SKM-1 treated with dmso at 0.1 percent for 144 hours (cell line): Measurements from ENCODE around the gene MRPS23.
A peak's percentile ranks its signal among the peaks of the same experiment; 100 is the strongest.
"Not testable (repeated sequence)": the region's sequence is repeated elsewhere in the genome, so short reads cannot be mapped to it uniquely, and the experiment has no call there.

Experiments
- DNase-seq: peaks from one replicate; lab custom pipeline; 2025; ENCODE audit not compliant: unreplicated experiment; lab: John Stamatoyannopoulos, UW

The MRPS23 gene

DNA sequence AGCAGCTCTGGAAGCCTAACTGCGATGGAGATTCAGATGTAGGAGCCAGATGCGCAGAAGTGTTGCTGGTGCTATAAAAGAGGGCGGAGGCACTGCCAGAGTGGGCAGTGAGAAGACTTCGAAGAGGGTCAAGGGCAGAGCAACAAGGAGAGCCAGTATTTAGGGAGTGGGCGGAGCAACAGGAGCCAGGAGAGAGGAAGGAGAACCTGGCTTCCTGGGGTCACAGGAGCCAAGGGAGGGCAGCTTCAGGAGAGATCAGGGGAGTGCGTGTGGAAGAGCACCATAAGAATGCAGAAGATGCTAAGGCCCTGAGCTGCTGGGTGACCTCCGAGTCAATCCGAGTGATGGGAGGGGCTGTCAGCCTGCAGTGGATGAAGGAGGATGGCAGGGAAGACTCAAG, 14.4 kb upstream of the MRPS23 start:
- no peak for DNase-seq

DNA sequence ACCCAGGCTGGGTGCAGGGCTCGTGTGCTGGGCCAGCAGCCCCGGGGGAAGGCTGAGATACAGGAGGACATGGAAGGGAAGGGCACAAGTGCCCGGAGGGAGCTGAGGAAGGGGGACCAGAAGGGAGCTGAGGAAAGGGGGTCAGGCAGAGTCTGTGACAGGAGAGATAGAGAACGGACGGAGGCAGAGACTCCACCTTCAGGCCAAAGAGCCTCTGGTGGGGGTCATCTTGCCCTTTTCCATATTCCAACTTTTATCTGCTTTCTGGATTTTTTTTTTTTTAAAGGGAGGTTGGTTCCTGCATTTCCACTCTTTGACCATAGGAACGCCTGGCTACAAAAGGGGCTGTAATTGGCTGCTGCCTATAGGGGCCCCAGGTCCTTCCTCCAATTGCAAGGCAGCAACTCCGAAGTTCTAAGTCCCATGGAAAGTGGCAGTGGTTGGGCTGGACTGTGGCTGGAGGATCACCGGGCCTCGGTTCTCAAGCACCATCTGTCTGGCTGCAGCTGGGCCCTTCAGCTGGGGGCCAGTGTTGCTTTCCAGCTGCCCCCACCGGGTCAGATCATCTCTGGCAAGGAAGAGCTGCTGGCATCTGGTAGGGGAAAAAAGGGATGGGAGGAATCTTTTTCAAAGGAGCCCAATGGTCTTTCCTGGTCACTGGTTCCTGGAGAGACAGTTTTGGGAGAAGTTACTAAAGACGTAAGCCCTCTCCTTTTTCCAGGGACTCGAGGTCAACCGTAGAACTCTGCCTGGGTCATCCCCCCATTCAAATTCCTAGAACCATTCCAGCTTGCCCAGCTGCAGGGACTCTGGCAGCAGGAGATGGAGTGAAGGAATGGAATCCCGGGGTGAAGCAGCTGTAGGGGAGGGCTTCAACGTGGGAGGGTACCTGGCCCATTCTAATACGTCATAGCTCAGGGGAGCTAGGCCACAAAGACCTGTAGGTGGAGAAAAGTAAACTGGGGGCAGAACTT, 13.1 kb upstream of the MRPS23 start:
- no peak for DNase-seq

DNA sequence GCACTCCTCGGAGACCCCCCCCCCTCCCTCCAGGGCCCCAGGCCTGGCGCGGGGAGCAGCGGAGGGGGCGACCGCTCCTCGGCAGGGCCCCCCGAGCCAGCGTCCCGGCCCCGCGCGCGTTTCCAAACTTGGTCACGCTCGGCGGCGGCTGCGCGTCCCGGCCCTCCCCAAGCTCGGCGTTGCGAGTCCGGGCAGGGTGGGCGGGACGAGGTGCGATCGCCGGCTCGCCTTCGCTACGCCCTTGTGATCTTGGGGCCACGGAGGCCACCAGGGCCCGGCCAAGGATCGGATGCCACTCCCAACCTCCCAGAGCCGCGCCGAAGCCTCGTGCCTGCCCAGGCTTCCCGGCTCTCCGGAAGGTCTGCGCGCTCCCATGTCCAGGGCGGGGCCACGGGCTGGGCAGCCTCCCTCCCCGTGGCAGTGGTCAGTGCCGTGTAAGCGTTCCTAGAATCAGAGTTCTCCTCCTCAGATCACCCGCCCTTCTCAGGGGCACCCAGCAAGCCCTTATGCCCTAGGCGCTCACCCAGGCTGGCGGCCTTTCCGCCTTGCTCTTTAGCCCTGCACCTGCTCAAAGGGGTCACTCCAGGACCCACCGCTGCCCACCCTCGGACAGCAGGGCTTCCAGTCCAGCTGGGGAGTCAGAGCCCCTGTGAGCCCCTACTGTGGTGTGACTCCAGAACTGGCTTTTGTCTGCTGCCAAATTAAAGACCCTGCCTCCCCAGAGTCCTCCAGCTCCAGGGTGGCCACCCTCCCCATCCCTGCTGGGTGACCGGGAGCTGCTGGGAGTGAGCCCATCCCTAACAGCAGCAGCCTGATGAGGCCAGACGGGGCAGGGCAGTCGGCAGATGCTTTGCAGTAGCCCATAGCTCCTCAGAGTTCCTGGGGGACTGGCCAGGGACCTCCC, 12.2 kb upstream of the MRPS23 start:
- no peak for DNase-seq

DNA sequence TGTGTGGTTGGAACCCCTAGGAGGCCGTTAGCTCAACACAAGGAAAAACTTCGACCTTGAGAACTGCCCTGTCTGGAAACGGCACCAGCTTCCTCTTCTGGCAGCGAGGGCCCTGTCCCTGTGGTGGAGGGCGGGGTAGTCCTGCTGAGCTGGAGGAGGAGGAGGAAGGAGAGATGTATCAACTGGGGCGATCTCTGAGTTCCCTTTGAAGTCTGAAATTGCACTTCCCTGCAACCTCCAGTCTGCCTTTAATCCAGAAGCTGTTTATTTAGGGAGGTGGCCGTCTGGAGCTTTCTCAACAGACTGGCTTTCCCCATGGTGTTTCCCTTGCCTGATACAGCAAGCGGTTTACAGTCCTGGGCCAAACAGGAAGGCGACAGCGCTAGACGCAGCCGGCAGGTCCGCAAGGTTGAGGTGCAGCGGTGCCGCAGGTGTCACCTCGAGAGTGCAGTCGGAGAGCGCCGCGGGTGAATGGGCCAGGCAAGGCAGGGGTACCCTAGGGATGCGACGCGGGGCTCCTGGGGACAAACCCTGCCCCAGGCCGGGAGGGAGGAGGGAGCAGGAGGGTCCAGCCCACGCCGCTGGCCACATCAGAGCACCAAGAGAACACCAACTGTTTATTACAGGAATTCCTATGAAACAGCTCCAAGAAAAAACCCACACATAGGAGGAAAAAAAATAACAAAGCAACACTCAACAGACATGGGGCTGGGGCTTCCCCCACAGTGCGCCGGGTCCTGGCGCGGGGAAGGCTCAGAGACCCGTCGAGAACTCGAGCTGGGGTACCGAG, 11.4 kb upstream of the MRPS23 start:
- peak; percentile 98 for DNase-seq

DNA sequence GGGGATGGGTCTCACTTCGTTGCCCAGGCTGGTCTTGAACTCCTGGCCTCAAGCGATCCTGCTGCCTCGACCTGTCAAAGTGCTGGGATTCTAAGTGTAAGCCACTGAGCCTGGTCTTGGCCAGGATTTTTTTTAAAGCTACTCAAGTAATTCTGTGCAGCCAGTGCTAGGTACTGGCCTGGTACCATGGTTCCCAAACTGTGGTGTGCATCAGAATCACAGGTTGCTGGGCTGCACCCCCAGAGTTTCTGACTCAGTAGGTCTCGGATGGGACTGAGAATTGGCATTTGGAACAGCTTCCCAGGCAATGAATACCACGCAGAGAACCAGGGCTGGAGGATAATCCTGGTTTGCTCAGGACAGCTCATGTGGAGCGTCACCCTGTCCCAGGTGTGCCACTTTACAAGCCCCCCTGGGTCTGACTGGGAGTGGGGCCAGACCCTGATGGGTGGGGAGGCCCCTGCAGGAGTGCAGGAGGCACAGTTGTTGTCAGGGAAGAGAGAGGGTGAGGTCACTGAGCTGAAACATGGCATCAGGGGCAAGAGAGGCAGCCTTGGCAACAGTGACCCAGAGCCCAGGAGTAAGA, 10.7 kb upstream of the MRPS23 start:
- no peak for DNase-seq

DNA sequence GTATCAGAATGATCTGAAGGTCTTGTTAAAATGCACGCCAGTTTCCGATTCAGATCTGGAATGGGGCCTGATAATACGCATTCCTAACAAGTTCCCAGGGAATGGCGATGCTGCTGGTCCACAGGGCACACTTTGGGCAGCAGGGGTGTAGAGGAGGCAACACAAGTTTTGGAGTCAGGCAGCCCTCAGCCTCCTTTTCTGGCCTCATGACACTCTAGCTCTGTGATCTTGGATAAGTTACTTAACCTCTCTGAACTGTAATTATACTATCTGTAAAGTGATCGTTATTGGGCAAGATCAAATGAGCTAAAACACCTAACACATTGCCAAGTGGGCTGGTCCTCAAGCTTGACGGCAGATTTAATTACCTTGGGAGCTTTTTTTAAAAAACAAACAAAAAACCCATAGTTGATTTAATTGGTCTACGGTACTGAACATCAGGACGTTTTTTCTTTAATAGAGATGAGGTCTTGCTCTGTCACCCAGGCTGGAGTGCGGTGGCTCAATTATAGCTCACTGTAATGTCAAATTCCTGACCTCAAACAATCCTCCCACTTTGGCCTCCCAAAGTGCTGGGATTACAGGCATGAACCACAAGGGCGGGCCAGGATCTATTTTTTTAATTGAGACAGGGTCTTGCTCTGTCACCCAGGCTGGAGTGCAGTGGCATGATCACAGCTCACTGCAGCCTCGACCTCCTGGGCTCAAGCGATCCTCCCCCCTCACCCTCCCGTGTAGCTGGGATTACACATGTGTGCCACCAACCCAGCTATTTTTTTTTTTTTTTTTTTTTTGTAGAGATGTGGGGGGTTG, 10.0 kb upstream of the MRPS23 start:
- no peak for DNase-seq

DNA sequence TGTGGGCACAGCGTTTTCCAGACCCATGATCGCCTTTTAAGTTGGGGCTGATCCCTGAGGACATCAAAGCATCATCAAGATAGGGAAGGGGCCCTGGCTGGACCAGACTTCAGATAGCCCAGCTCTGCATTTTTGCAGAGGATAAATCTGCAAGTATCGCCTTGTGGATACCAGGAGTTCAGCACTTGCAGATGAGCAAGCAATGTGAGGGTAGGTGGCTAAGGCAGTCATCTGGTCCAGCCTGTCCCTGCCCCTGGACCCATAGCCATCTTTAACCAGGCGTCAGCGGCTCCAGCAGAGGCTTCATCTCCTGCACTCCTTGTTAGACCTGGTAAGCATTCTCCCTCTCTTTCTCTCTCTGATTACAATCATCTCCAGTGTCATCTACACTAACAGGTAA, 9.0 kb upstream of the MRPS23 start:
- no peak for DNase-seq

DNA sequence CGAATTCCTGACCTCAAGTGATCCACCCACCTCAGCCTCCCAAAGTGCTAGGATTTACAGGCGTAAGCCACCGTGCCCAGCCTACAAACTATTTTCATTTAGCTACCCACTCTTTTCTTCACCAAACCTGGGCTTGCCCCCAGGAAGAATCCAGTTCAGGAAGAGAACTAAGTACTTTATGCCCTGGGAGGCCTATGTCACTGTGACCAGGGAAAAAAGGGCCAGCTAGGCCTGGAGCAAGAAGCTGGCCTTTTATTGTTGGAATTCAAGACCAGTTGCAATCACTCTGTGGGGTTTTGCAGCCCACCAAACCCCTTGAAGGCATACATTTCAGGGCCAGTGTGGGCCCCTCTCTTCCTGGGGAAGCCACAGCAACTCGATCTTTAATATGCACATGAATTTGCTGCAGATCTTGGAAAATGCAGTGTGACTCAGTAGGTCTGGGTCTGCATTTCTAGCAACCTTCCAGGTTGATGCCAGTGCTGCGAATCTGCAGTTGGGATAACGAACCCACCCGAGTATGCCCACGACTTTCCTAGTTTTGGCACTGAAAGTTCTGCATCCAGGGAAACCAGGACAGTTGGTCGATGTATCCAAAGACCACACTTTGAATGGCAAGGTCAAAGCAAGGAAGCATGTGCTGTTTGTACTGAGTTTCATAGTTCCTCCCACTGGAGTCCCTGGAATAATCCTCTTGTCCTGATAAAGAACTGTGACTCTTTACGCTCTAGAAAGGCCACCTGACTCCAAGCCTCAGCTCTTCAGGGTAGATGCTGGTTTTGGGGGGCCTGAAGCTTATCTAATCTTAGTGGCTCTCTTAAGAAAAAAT, 7.2 kb upstream of the MRPS23 start:
- DNase-seq, result no peak

DNA sequence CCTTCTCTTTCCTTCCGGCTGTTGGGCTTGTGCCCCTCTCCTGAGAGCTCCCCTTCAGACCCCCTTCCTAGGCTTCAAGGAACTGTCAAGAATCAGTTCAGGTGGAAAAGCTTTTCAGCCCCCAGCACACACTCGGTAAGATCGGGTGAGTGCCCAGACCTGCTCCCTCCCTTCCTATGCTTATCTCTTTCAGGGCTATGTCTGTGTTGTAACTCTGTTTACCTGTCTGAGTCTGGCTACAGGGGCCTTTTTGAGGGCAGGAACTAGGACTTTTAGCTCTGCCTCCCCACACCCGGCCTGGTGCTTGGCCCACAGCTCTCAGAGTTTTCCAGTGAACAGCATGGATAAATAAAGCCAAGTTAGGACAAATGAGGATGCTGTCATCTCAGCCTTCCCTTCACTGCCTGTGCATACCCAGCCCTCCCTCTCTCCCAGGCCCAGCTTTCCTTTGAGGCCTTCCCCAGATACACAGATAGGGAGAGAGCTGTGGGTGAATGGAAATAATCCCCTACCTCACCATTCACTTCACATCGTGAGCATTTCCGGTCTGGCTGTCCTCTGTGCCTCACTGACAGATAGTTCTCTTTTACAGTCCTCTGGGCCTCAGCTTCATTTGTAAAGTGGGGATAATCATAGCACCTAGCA, 5.7 kb upstream of the MRPS23 start:
- DNase-seq, result no peak

DNA sequence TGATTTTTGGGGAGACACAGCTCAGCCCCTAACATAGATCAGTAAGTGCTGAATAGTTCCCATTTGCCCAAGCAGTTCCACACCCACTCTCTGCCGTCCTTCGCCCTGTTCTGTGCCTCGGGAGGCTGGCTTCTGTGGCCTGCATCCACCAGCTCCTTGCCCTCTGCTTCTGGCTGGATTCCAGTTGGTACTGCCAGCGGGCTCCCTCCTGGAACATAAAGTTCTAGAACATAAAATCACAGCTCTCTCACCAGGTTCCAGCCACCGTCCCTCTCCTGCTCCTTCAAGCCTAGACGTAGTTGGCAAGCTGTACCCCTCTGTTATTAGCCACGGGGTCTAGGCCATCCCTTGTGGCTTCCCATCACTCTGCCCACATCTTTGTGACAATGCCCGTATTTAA, 3.9 kb upstream of the MRPS23 start:
- no peak for DNase-seq

DNA sequence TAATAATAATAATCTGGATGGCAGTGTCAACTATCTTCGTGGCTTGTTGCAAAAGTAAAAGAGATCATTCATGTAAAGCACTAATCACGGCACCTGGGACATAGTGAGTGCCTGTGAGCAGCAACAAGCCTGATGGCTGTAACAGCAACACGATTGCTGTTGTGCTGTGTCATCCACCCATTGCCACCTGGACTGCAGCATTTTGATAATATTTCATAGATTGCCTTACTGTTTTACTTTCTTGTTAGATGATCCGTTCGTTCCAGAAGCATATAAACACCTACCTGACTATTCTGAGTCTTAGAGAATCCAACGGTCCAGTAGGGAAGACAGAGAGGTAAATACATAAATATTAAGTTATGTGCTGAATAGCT, 3.1 kb upstream of the MRPS23 start:
- DNase-seq, result no peak

DNA sequence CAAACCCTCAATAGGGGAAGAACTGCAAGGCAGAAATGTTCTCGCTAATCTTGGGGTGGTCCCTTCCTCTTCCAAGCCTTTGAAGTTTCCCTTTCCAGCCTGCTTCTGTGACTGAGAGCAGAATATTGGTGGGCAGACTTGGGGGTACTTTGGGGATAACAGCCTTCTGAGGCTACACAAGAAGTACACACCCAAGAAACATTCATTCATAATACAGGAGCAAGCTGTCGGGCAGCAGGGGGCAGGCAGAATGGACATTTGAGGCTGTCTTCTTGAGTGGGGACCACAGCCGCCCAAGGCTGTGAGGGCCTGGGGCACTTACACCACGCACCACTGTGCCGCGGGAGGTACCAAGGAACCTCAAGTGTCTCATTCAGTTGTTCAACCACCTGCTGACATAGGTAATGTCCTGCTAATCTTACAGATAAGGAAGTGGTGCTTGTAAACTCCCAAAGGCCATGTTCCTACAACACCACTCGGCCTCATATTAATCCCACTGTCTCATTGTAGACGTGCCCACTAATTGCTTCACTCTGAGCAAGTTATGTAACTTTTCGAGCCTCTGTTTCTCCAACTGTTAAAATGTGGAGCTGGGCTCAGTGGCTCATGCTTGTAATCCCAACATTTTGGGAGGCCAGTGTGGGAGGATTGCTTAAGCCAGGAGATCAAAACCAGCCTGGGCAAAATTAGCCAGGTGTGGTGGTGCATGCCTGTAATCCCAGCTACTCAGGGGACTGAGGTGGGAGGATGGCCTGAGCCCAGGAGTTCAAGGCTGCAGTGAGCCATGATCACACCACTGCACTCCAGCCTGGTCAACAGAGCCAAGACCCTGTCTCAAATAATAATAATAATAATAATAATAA, 2.5 kb upstream of the MRPS23 start:
- DNase-seq, result no peak

DNA sequence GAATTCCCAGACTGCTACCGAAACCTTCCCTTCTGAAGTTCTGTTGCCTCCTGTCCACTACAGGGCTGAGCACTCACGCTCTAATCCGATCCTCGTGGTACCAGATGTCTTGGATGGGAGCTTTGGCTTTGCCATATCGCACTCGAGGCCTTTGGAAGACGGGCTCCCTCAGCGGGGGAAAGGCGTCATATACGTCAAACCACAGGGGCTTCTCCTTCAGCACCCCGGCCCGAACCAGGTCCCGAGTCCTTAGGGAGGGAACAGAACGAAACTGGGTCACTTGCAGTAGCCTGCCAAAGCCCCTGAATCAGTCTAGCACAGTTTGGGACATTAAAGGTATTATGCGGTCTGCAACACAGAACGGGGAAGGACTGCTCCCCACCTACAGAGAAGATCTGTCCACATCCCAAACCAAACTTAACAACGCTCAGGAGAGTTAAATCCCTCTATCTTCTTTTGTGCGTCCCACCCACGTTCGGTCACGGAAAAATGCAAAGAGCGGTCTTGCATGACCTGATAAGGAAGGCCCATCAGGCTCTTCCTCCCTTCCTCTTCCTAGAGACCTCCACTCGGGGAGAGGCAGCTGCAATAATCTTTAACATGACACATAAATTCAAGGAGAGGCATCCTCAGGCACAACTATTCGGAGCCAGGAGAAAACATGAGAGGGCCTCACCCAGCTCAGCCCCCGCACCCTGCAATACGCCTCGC, 526 bp downstream of the MRPS23 start:
- DNase-seq, result no peak

DNA sequence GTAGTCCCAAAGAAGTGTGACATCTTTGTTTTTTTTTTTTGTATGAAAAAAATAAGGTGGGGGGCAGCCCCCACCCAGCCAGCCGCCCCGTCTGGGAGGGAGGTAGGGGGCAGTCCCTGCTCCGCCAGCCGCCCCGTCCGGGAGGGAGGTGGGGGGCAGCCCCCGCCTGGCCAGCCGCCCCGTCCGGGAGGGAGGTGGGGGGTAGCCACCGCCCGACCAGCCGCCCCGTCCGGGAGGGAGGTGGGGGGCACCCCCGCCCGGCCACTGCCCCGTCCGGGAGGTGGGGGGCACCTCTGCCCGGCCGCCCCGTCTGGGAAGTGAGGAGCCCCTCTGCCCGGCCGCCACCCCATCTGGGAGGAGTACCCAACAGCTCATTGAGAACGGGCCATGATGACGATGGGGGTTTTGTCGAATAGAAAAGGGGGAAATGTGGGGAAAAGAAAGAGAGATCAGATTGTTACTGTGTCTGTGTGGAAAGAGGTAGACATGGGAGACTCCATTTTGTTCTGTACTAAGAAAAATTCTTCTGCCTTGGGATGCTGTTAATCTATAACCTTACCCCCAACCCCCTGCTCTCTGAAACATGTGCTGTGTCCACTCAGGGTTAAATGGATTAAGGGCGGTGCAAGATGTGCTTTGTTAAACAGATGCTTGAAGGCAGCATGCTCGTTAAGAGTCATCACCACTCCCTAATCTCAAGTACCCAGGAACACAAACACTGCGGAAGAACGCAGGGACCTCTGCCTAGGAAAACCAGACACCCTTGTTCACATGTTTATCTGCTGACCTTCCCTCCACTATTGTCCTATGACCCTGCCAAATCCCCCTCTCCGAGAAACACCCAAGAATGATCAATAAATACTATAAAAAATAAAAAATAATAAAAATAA, 3.5 kb downstream of the MRPS23 start:
- DNase-seq, result not testable (repeated sequence)

DNA sequence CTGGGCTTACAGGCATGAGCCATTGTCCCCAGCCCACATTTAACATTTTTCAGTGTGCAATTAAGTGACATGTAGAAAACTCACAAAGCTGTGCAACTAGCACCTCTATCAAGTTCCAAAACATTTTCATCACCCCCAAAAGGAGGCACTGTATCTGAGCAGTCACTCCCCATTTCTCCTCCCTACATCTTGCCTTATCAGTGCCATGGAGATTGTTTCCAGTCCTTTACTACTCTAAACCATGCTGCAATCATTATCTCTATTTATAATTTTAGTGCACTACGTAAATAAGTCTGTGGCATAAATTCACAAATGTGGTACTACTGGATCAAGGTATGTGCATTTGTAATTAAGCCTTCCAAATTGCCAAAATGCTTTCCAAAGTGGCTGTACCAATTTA, 7.6 kb downstream of the MRPS23 start:
- no peak for DNase-seq

DNA sequence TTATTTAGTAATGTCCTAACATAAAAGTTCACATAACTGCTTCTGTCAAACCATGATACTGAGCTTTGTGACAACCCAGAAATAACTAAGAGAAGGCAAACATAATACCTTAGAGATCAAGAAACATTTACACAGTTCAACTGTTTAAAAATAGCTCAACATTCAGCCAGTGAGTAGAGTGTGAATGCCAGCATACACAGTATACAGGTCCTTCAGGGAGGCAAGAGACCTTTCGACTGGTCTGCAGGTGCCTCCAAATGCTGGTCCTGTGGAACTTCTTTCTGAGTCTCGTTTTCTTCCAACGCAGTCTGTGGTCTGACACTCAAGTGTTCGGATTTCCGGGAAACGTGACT, 10.3 kb downstream of the MRPS23 start:
- DNase-seq, result no peak
